SK-N-SH (cell line): Measurements from ENCODE around the gene QSOX1. TPM values are rescaled to one million over a fixed set of nuclear protein-coding genes. Genes with fewer than 3 reads are reported as not detected.
"Not testable (repeated sequence)": the region's sequence is repeated elsewhere in the genome, so short reads cannot be mapped to it uniquely, and the experiment has no call there.

Experiments
- CTCF ChIA-PET: fragments of 300-600, 350-600 bp; formaldehyde crosslinking; extraction: SDS; loops from one replicate; lab custom pipeline; 2021; lab: Yijun Ruan, JAX
- POLR2A ChIA-PET: fragments of 350-600 bp; sonication (Branson Sonifier 250); formaldehyde crosslinking; extraction: SDS; loops from one replicate; lab custom pipeline; 2020; ENCODE audit warnings: antibody characterized with exemption, inconsistent platforms; lab: Yijun Ruan, JAX
- DNase-seq: peaks from one replicate; pipeline ENCODE4 v3.0.0; 2012
- H2AFZ ChIP-seq: fragments of 200-600 bp; sonication (generic); 2 replicates; pipeline ENCODE4 v1.8.1; 2016; ENCODE audit warnings: antibody characterized with exemption, mild to moderate bottlenecking, low read depth
- H3F3A ChIP-seq: fragments of 200-600 bp; sonication (generic); replicated peaks from 2 replicates; pipeline ENCODE3; 2016; ENCODE audit warnings: antibody characterized with exemption, mild to moderate bottlenecking; ENCODE audit not compliant: insufficient read depth
- H3K27ac ChIP-seq, 2 experiments: fragments of 200-500 bp in 1 of 2; fragments of 200-600 bp in 1 of 2; sonication (Bioruptor generic) in 1 of 2; sonication (generic), shearing (Covaris generic) in 1 of 2; 2 replicates each; pipeline versions ENCODE4 v1.5.1 to v1.6.1; 2014 to 2016; ENCODE audit warnings: low read depth in 2 of 2, inconsistent platforms in 1 of 2, low read length in 1 of 2, mild to moderate bottlenecking in 1 of 2, mixed read lengths in 1 of 2
- H3K27me3 ChIP-seq: fragments of 200-600 bp; sonication (generic), shearing (Covaris generic); 2 replicates; pipeline ENCODE4 v1.6.1; 2016; ENCODE audit warnings: mixed run types; ENCODE audit not compliant: insufficient read depth
- H3K36me3 ChIP-seq, 2 experiments: fragments of 200-500 bp in 1 of 2; fragments of 200-600 bp in 1 of 2; sonication (Bioruptor generic) in 1 of 2; sonication (generic) in 1 of 2; replicated peaks in 1 of 2; 2 replicates each; pipeline versions ENCODE3 to v1.5.1; 2014 to 2016; ENCODE audit warnings: low read length in 1 of 2, mild to moderate bottlenecking in 1 of 2; ENCODE audit not compliant: insufficient read depth in 2 of 2, control insufficient read depth in 1 of 2
- H3K4me1 ChIP-seq, 2 experiments: fragments of 200-500 bp in 1 of 2; fragments of 200-600 bp in 1 of 2; sonication (Bioruptor generic) in 1 of 2; sonication (generic), shearing (Covaris generic) in 1 of 2; 2 replicates each; pipeline versions ENCODE4 v1.5.1 to v1.6.1; 2014 to 2016; ENCODE audit warnings: low read depth in 1 of 2, low read length in 1 of 2, mixed run types in 1 of 2; ENCODE audit not compliant: insufficient read depth in 2 of 2, control insufficient read depth in 1 of 2
- H3K4me2 ChIP-seq: fragments of 200-600 bp; sonication (generic), shearing (Covaris generic); 2 replicates; pipeline ENCODE4 v1.6.1; 2017; ENCODE audit warnings: mixed run types
- H3K4me3 ChIP-seq, 2 experiments: fragments of 200-500 bp in 1 of 2; fragments of 200-600 bp in 1 of 2; sonication (Bioruptor generic) in 1 of 2; sonication (generic), shearing (Covaris generic) in 1 of 2; 2 replicates each; pipeline versions ENCODE4 v1.5.1 to v1.8.1; 2014 to 2016; ENCODE audit warnings: low read depth in 2 of 2, inconsistent platforms in 1 of 2, low read length in 1 of 2, mild to moderate bottlenecking in 1 of 2, mixed read lengths in 1 of 2, moderate library complexity in 1 of 2
- H3K79me2 ChIP-seq: fragments of 200-600 bp; sonication (generic); 2 replicates; pipeline ENCODE4 v1.8.1; 2017; ENCODE audit warnings: mild to moderate bottlenecking; ENCODE audit not compliant: insufficient read depth
- H3K9ac ChIP-seq: fragments of 200-600 bp; sonication (generic); 2 replicates; pipeline ENCODE4 v1.6.1; 2017; ENCODE audit warnings: mixed run types
- H3K9me2 ChIP-seq: fragments of 200-600 bp; sonication (generic); 2 replicates; pipeline ENCODE4 v1.6.1; 2017; ENCODE audit warnings: mixed run types
- H3K9me3 ChIP-seq: fragments of 200-600 bp; sonication (generic); 2 replicates; pipeline ENCODE4 v1.6.1; 2017; ENCODE audit warnings: mixed run types, mild to moderate bottlenecking, moderate library complexity
- H4K20me1 ChIP-seq: fragments of 200-600 bp; sonication (generic); 2 replicates; pipeline ENCODE4 v1.6.1; 2017; ENCODE audit warnings: mild to moderate bottlenecking, mixed run types; ENCODE audit not compliant: insufficient read depth
- CHD2 ChIP-seq: fragments of 150-350 bp; IDR thresholded peaks from 2 replicates; pipeline ENCODE4 v1.6.1; 2018; ENCODE audit warnings: low read length; ENCODE audit not compliant: partially characterized antibody
- EZH2phosphoT487 ChIP-seq: fragments of 200-600 bp; sonication (generic); IDR thresholded peaks from 2 replicates; pipeline ENCODE4 v1.6.1; 2017; ENCODE audit warnings: low read depth, mixed run types, mild to moderate bottlenecking, antibody characterized with exemption, moderate library complexity, borderline replicate concordance
- FOXJ3 ChIP-seq: sonication (generic); formaldehyde crosslinking; IDR thresholded peaks from 2 replicates; pipeline ENCODE4 v1.5.1; 2020; ENCODE audit warnings: mild to moderate bottlenecking, missing genetic modification reagents
- FOXM1 ChIP-seq: IDR thresholded peaks from 2 replicates; pipeline ENCODE4 v1.4.0; 2012; ENCODE audit warnings: low read depth, mild to moderate bottlenecking
- IRF3 ChIP-seq: fragments of 150-350 bp; IDR thresholded peaks from 2 replicates; pipeline ENCODE4 v1.6.1; 2016; ENCODE audit warnings: mild to moderate bottlenecking, low read depth, low read length
- JUND ChIP-seq: IDR thresholded peaks from 2 replicates; pipeline ENCODE4 v1.4.0; 2012
- RCOR1 ChIP-seq: fragments of 150-350 bp; IDR thresholded peaks from 2 replicates; pipeline ENCODE4 v1.6.1; 2017; ENCODE audit warnings: antibody characterized with exemption, low read length
- REST ChIP-seq: IDR thresholded peaks from 2 replicates; pipeline ENCODE4 v1.6.1; 2012; ENCODE audit warnings: mild to moderate bottlenecking, low read depth, low read length, moderate library complexity
- RFX5 ChIP-seq: IDR thresholded peaks from 2 replicates; pipeline ENCODE4 v1.6.1; 2012; ENCODE audit warnings: mild to moderate bottlenecking, improper control_type of control experiment, low read length
- SIN3A ChIP-seq: IDR thresholded peaks from 2 replicates; pipeline ENCODE4 v1.6.1; 2012; ENCODE audit warnings: low read depth, mild to moderate bottlenecking, low read length, moderate library complexity, borderline replicate concordance
- SMC3 ChIP-seq: IDR thresholded peaks from 2 replicates; pipeline ENCODE4 v1.6.1; 2012; ENCODE audit warnings: low read depth, low read length, improper control_type of control experiment
- TAF1 ChIP-seq: IDR thresholded peaks from 2 replicates; pipeline ENCODE4 v1.6.1; 2012; ENCODE audit warnings: low read depth, mild to moderate bottlenecking, low read length, moderate library complexity, borderline replicate concordance
- WGBS: methylation state at CpG from one replicate; pipeline ENCODE4 v1.1.6; 2017; ENCODE audit warnings: low lambda C conversion rate; 5-methylcytosine and 5-hydroxymethylcytosine counted together
- polyA plus RNA-seq, 3 experiments: library from polyadenylated mRNA; depleted of rRNA; stranded (reverse); fragments of >200 nt; gene quantifications; 2 replicates each; pipeline ENCODE4 v1.2.3, GENCODE V29; 2012
- TF ChIP-seq, protein P1 (sequence below): fragments of 200-600 bp; sonication (generic); IDR thresholded peaks from 2 replicates; pipeline ENCODE4 v1.6.1; 2017; ENCODE audit warnings: antibody characterized with exemption, mild to moderate bottlenecking, moderate library complexity

QSOX1 gene
- polyA plus RNA-seq, 1 of the 3 experiments (the other 2 are of a cell fraction): 359 TPM

GRCh38 chr1:180133193-180133592, 21.5 kb upstream of the QSOX1 start:
- CTCF ChIA-PET: no interaction called here

GRCh38 chr1:180133688-180134087, 21.0 kb upstream of the QSOX1 start:
- H3K4me1 ChIP-seq, DNase-seq, H3K4me3 ChIP-seq, H3K27ac ChIP-seq, H3K9me3 ChIP-seq, H3K4me2 ChIP-seq, H3K27me3 ChIP-seq, H3K79me2 ChIP-seq, POLR2A ChIA-PET, CTCF ChIA-PET, H3K9me2 ChIP-seq, H3F3A ChIP-seq, H2AFZ ChIP-seq, H3K36me3 ChIP-seq, H4K20me1 ChIP-seq, H3K9ac ChIP-seq: not testable (repeated sequence)
- WGBS: 64% methylated on average over 9 of the region's 9 CpGs

More at GRCh38 chr1:180133193-180133592, 21.5 kb upstream of the QSOX1 start:
- H3K36me3 ChIP-seq: no peaks in the 10 kb centered on the region
- no peaks in the 10 kb centered on the region for H3K79me2 ChIP-seq
- H4K20me1 ChIP-seq: no peaks in the 10 kb centered on the region
- H2AFZ ChIP-seq: no peak overlapping the region
- TF ChIP-seq IRF3 (no peak), RFX5 (no peak), FOXJ3 (CRISPR knock-in tag) (no peak), JUND (no peak)
- TF ChIP-seq, protein P1, sequence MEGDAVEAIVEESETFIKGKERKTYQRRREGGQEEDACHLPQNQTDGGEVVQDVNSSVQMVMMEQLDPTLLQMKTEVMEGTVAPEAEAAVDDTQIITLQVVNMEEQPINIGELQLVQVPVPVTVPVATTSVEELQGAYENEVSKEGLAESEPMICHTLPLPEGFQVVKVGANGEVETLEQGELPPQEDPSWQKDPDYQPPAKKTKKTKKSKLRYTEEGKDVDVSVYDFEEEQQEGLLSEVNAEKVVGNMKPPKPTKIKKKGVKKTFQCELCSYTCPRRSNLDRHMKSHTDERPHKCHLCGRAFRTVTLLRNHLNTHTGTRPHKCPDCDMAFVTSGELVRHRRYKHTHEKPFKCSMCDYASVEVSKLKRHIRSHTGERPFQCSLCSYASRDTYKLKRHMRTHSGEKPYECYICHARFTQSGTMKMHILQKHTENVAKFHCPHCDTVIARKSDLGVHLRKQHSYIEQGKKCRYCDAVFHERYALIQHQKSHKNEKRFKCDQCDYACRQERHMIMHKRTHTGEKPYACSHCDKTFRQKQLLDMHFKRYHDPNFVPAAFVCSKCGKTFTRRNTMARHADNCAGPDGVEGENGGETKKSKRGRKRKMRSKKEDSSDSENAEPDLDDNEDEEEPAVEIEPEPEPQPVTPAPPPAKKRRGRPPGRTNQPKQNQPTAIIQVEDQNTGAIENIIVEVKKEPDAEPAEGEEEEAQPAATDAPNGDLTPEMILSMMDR: no peak
- TF ChIP-seq, all 33 proteins: peak for 0
- H3K9me2 ChIP-seq: no peaks in the 10 kb centered on the region
- H3K4me2 ChIP-seq: no peak overlapping the region
- H3K27ac ChIP-seq: no peak overlapping the region
- H3K4me1 ChIP-seq: no peaks in the 10 kb centered on the region
- 60% methylated on average over 1 of the region's 1 CpG for WGBS
- no peaks in the 10 kb centered on the region for H3K27me3 ChIP-seq
- DNase-seq: no peak
- no peak overlapping the region for H3K9ac ChIP-seq
- peaks cover under 1% of the 10 kb centered on the region for H3F3A ChIP-seq
- POLR2A ChIA-PET: no interaction called here
- H3K4me3 ChIP-seq: no peak overlapping the region
- H3K9me3 ChIP-seq: no peaks in the 10 kb centered on the region; the same call in 1 of the 2 replicates

- no peaks in the 10 kb centered on the region for H3K79me2 ChIP-seq
- H3K4me1 ChIP-seq: no peaks in the 10 kb centered on the region
- no peak for DNase-seq
- TF ChIP-seq FOXM1: no peak
- no peak for TF ChIP-seq TAF1
- no peak for TF ChIP-seq REST
- no peak for TF ChIP-seq RCOR1
- TF ChIP-seq, protein P1: no peak
- no peak for TF ChIP-seq SIN3A
- no peak for TF ChIP-seq CHD2
- no peak for TF ChIP-seq SMC3
- TF ChIP-seq EZH2phosphoT487: no peak
- no peak overlapping the region for H3K27ac ChIP-seq
- ChIA-PET CTCF (no interaction called here), POLR2A (no interaction called here)
- H2AFZ ChIP-seq: no peak overlapping the region
- WGBS: 10% methylated on average over 1 of the region's 1 CpG
- H3K9ac ChIP-seq: no peak overlapping the region
- H3K9me3 ChIP-seq: no peaks in the 10 kb centered on the region; the same call in 1 of the 2 replicates
- H3K4me2 ChIP-seq: no peak overlapping the region
- H3K27me3 ChIP-seq: no peaks in the 10 kb centered on the region
- peaks cover 4% of the 10 kb centered on the region for H3F3A ChIP-seq
- no peaks in the 10 kb centered on the region for H3K9me2 ChIP-seq
- no peaks in the 10 kb centered on the region for H3K36me3 ChIP-seq
- no peak overlapping the region for H3K4me3 ChIP-seq
- no peaks in the 10 kb centered on the region for H4K20me1 ChIP-seq
Observed at GRCh38 chr1:180135535-180135934, 19.1 kb upstream of the QSOX1 start.
